TTC549 (cell line): ENCODE data around the gene RPUSD3.

ENCODE experiments used
- FAIRE-seq: peaks from 2 replicates; lab custom pipeline; 2012; peaks lifted over from hg19 to GRCh38; lab: Jason Lieb, UNC

Gene RPUSD3

DNA sequence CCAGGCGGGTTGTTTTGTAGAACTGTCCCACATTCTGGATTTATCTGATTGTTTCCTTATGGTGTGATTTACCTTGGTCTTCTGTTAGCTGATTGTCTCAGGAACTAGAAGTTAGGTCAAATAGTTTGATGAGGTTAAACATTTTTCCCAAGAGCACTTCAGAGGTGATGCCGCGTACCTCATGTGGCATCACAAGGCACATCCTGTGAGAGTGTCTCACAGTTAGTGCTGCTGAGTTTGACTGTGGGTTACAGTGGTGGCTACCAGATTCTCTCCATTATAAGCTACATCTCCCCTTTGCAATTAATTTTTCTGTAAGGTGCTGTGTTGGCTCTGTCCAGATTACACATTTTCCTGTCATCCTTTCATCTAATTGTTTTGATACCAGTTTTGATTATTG, 12.6 kb downstream of the RPUSD3 start:
- FAIRE-seq = no peak

DNA sequence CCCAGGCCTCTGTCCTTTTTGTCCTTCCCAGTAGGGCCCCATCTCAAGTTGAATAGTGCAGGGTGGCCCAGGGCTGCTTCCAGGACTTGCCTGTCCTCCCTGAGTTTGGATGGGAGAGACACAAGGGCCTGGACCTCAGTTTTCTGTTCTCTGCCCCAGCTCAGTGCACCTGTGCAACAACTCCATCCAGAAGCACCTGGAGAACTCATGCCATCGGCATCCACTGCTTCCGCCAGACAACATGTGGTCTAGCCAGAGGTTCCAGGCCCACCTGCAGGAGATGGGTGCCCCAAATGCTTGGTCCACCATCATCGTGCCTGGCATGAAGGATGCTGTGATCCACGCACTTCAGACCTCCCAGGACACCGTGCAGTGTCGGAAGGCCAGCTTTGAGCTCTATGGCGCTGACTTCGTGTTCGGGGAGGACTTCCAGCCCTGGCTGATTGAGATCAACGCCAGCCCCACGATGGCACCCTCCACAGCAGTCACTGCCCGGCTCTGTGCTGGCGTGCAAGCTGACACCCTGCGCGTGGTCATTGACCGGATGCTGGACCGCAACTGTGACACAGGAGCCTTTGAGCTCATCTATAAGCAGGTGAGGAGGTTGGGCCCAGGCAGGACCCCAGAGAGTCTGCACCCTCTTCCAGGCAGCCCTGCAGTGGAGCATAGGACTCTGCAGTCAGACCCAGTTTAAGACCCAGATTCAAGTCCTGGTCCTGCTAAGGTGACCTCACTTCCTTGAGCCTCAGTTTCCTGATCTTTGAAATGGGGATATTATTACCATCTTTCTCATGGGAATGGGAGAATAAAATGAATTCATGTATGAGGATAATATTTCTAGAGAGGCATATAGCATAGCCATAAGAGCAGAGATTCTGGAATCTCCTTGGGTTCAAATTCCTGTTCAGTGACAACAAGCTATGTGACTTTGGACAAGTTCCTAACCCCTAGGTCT, 14.7 kb downstream of the RPUSD3 start:
- FAIRE-seq = no peak

DNA sequence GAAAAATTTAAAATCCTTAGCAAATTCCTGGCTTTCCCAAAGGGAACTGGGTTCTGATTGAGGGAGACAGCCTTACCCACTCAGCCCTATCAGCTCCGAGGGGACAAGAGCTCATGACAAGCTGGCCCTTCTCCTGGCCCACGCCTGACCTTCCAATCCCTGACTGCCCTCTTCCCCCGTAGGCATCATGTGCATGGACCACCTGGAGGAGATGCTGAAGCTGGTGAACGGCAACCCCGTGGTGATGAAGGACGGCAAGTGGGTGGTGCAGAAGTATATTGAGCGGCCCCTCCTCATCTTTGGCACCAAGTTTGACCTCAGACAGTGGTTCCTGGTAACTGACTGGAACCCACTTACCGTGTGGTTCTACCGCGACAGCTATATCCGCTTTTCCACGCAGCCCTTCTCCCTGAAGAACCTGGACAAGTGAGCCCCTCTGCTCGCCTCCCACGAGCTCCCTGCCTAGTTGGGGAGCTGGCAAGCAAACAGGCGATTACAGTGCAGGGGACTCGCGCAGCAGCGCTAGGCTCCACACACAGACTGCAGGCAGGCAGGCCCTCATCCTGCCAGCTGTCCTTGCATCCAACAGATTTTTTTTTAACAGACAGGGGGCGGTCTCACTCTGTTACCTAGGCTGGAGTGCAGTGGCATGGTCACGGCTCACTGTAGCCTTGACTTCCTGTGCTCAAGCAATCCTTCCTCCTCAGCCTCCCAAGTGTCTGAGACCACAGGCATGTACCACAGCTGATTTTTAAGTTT, 16.8 kb downstream of the RPUSD3 start:
- FAIRE-seq = no peak

DNA sequence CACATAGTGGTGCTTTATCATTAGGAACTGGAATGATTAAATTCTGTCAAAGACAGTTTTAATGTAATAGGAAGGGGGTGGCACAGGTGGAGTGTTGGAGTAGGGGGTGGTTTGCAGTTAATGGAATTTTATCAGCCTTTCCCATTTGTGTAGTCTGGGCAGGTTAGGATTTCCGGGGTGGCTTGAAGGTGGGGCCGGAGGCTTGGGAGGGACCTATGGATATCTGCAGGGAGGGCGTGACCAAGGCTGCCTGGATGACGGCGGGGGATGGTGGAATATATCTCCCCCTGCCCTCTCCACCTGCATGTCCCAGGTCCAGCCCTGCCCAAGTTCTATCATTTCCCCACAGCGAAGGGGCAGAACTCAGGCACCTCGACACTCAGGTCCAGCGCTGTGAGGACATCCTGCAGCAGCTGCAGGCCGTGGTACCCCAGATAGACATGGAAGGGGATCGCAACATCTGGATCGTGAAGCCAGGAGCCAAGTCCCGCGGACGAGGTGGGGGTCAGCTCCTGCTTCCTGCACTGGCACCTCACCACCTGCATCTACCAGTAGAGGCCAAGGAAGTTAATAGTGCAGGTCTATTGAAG, 18.3 kb downstream of the RPUSD3 start:
- FAIRE-seq = no peak

DNA sequence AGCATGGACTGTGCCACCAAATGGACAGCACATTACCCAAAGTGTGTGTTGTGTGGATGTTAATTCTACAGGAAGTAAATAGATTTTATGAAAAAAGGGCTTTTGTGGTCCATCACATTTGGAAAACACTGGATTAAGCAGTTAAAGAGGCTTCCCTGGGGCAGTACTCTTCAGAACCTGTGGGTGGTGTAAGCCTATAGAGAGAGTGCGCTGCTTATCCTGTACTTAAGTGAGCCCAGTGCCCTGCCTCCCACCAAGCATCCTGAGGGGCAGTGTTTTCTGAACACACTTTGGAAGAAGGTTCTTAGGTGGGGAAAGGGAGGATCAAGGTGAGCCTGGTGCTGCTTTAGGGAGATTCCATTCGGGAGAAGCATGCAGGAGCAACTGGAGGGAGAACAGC, 22.9 kb downstream of the RPUSD3 start:
- no peak for FAIRE-seq

DNA sequence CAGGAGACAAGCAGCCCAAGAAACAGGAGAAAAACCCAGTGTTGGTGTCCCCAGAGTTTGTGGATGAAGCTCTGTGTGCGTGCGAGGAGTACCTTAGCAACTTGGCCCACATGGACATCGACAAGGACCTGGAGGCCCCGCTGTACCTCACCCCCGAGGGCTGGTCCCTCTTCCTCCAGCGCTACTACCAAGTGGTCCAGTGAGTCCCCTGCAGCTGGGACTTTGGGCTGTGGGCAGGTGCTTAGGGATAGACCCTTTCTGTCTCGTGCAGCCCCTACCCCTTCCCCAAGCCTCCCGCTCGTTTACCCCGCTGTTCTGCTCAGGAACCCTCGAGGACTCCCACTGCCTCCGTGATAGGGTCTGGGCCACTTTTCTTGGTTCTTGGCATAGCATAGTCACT, 23.3 kb downstream of the RPUSD3 start:
- FAIRE-seq = no peak

DNA sequence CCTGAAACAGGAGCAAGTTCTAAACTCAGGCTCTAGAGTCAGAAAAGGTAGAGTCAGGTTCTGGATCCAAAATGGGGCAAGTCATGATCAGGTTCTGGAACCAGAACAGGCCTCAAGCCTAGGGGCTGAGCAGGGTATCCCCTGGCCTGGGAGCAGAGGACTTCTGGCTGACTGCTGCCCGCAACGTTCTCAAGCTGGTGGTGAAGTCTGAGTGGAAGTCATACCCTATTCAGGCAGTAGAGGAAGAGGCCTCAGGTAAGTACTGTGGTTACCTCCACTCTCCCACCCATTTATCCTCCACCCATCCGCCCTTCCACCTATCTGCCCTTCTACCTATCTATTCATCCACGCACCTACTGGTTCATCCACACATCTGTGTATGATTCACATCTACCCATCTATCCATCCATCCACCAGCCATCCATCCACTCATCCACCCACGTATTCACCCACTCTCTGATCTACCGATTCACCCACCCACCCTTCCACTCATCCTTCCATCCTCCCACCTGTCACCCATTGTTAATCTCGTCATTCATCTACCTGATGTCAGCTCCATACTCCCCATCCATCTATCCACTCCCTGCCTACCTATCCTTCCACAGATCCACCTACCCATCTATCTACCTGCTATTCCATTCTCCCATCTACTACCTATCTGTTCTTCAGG, 25.0 kb downstream of the RPUSD3 start:
- no peak for FAIRE-seq

DNA sequence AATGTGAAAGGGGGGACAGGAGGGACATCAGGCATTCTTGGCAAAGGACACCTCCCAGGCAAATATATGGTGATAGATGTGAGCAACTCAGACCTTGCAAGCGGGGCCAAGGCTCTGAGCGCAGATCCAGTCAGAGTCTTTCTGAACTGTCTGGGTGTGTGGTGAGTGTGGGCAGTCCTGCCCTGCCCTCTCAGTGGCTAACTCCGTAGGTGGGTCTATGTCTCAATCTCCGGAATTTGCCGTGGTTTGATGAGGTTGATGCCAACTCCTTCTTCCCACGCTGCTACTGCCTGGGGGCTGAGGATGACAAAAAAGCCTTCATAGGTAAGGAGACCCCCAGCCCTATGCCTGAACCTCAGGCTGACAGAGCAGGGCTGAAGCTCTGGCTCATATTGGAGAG, 26.4 kb downstream of the RPUSD3 start:
- no peak for FAIRE-seq

DNA sequence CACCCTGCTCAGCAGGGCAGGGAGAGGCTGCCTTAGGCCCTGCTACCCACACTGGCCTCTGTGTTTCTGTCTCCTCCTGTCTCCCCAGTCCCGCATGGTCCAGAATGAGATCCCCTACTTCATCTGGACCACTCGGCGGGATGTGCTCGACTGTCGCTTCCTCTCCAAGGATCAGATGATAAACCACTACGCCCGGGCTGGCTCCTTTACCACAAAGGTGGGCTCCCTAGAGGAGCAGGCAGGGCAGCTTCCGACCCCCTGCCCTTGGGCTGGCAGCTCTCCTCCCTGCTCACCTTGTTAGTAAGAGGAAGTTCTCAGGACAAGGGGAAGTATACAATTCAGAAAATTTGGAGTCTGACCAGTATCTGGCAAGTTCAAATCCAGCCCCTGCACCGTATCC, 27.8 kb downstream of the RPUSD3 start:
- no peak for FAIRE-seq

DNA sequence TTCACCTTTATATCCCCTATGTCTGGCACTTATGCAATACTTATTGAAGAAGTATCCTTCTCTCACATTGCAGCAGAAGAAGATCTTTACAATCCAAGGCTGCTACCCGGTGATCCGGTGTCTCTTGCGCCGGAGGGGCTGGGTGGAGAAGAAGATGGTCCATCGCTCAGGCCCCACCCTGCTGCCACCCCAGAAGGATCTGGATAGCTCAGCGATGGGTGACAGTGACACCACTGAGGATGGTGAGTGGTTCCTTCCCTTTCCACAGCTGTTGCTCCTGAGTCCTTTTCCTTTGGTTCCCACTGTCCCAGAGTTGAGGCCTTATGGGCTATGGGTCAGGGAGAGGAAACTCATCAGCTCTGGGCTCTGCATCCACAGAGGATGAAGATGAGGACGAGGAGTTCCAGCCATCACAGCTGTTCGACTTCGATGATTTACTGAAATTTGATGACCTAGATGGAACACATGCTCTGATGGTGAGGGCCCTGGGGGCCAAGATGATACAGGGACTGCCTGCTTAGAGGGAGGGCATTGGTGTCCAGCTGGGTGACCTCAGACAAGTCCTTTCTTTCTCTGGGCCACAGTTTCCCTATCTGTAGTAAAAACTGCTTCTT, 30.8 kb downstream of the RPUSD3 start:
- no peak for FAIRE-seq

DNA sequence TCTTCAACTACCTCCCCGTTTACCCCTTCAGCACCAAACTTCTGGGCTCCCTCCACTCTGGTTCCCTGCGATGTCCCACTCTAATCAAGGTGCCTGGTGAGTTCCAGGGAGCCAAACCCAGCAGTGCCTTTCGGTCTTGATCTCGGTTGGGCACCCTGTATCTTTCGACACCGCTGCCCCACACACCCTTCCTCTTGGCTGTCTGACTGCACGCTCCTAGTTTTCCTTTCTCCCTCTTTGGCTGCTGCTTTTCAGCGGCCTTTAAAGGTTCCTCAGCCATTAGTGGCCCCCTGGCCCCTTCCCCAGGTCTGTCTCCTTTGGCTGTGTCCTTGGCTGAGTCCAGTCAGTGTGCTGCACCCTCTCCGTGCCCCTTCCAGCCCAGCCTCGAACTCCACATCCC, 33.0 kb downstream of the RPUSD3 start:
- no peak for FAIRE-seq

DNA sequence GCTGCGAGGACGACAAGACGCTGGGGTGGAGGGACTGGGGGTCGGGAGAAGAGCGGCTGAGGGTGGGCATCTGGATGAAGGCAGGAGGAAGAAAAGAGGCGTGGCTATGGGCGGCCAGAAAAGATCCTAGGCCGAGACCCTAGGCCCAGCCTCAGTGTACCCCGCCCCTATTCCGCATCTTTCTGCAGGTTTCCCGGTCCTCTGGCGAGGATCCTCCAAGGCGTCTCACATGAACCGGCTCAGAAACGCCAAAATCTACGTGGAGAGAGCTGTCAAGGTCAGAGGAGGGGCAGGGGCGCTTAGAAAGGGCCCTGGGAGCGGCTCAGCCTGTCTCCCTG, 33.4 kb downstream of the RPUSD3 start:
- no peak for FAIRE-seq

DNA sequence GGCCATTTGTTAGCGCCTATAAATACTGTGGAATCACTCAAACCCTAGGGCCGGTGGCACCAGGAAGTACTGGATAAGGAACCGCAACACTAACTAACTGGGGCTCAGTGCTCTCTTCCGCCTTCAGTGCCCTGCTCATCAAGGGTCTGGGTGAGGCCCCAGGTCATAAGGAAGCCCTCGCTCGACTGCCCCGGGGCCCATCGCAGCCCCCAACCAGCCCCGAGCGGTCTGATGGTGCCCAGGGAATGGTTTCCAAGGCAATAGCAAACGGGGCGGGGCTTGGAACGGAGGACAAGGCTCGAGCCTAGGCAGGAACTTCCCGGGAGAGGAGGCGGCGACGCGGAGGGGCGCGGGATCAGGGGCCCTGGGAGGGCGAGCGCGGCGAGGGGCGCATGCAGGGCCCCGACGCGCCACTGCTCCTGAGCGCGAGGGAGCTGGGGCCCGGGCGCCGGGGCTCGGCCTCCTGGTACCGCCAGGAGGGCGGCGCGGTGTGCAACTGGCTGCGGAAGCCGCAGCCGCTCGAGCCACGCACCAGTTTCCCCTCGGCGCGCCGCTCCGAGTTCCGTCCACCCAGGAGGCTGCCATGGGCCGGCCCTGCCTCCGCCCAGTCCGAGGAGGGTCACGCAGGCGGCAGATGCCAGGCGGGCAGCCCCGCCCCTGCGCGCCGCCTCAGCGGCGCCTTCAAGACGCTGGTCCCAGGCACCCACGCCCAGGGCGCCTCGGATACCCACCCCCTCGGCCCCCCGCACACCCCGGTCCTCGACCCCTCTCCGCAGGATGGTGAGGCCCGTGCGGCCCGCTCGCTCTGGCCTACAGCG, 34.0 kb downstream of the RPUSD3 start, which contains the start of gene TTLL3:
TTLL3 (plus strand) TSS at position 648 of the 818 bp plus-strand sequence. CDS start 400 bp downstream, outside the sequence.
- no peak for FAIRE-seq

DNA sequence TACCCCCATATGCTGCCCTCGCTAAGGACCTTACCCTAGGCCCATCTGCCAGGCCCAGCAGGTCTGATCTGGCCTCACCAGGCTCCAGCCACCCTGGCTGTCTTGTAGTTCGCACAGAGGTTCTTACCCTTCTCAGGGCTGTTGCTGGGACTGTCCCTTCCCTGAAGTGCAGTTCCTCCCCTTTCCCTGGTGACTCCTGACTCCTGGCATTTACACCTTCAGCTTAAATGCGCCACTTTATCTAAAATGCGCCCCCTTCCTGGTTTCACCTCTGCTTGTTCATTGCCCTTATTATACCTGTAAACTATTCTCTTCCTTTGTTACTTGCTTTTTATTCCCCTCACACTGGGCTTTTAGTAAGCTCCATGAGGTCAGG, 34.6 kb downstream of the RPUSD3 start:
- no peak for FAIRE-seq

DNA sequence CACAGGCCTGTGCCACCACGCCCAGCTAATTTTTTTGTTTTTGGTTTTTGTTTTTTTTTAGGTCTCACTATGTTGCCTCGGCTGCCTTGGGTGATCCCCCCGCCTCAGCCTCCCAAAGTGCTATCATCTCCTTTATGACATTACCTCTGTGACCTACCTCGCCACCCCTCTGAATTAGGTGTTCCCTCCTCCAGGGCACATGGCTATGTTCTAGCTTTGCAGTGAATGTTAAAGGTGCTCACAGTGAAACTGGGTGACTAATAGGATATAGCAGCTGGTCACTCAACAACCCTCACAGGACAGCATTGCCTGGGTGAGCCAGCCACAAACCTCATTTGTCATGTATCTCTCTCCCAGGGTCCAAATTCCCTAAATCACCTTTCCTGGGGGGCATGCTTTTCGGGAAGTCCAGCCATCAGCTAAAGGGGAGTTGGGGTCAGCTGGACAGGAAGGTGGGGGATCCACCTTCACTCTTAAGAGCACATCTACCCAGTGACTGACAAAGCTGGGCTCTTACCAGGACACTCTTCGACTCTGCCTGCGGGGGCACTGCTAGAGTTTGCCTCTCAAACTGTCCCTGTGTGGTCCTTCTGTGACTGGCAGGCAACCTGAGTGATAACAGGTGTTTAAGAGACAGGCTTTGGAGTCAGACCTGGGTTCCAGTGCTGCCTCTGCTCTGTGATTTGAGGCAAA, 35.3 kb downstream of the RPUSD3 start:
- no peak for FAIRE-seq

DNA sequence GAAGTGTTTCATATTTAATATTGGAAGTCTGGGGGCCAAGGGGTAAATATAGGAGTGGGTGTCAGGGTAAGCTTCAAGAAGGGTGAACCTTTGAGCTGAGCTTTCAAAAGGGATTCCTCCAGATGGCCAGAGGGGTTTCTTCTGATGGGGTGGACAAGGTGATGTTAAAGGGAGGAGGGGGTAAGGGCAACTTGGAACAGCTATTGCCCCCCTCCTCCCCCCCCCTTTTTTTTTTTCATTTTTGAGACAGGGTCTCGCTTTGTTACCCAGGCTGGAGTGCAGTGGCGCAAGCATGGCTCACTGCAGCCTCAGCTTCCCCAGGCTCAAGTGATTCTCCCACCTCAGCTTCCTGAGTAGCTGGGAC, 35.8 kb downstream of the RPUSD3 start:
- no peak for FAIRE-seq

DNA sequence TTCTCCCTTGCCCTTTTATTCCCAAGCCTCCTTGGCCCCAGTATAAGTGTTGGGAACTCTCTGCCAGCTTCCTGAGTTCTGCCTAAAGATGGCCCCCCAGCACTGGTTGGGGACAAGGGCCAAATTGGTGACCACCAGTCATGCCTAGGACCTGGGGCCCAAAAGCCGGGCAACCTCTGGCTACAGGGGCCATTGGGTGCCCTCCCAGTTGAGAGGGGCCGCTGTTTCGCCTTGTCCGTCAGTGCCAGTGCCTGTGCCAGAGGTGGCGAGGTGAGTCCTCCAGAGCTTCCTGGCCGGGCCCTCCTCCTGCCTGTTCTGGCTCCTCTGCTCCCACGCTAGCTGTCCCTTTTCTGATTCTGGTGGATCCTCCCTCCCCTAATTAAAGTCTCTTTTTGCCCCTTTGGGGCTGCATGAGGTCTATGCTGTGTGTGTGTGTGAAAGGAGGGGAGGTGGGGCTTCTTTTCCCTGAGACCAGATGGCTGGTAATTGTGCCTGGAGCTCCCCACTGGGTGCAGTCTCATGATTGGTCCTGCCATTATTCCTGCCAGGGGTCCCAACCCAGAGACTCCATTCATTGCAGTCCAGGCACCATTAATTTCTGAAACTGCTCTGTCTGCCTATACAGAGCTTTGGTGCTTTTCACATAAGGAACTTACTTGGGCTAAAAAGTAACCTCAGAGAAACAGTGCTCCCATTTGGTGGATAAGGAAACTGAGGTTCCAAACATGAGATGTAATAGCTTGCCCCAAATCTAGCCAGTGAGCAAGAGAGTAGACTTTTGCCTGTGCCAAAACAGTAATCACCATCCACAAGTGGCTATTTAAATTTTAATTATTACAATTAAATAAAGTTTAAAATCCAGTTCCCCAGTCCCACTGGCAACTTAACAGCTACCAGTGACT, 36.9 kb downstream of the RPUSD3 start:
- no peak for FAIRE-seq

DNA sequence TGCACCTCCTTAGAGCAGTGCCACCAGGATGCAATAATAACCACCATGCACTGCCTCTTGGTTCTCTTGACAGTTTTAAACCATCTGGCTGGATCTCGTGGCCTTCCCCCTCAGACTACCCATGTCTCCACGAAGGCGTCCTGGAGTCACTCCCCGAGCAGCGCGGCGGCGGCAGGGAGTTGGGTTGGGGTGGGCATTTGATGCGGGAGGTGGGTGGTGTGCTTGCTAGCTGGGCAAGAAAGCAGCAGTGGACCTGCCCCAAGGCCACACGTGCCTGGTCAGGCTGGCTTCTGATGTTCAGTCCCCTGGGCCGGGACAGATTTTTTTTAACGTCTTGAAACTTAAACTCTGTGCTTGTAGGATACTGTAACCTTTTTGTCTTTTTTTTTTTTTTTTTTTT, 37.7 kb downstream of the RPUSD3 start:
- FAIRE-seq = no peak

DNA sequence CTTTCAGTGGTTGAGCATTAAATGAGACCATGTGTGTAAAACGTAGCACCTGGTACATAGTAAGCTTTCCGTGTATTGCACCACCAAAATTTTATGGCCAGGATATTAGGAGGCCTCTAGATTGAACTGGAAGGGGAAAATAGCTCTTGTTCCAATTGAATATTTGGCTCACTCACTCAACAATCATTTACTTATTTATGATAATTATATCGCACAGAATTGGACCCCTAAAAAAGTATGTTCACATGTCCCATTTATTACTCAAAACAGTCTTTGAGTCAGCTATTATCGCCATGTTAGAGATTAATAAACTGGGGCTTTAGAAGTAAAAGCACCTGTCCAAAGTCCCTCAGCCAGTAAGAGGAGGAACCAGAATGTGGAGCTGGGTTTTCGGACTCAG, 38.8 kb downstream of the RPUSD3 start:
- FAIRE-seq = no peak

DNA sequence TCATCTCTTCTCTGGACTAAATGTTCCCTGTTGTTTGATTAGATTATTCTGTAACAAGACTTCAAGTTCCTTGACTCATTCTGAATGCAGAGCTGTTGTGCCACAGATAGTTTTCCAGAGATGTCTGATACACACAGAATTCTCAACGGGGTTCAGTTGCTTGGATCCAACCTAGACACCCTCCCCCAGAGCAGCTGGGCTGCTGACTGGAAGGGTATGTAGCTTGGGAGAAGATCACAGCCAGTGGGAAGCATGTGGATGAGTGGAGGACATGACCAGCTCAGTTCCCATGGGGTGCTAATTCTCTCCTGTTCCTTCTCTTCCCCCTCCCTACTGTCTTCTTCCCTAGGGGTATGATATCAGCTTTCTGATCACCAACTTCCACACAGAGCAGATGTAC, 40.3 kb downstream of the RPUSD3 start:
- no peak for FAIRE-seq
